ENCODE data around the gene CEP112.

Gene CEP112

DNA sequence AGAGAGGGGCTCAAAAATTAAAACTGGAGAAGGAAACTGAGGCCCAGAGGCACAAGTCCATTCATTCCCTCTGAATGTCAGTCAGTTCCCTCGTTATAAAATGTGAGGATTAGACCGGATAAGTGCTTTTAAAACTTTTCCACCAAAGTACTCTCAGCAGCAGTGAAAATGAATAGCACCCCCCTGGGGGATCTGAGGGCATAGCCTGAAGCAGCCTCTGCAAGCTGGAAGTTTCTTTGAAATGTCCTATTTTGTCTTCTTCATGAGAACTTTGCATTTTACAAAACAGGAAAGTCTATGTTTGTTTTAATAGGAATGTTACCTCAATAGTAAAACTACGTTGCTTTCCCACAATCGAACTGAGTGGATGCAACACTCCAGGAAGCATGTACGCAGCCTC lies 273.0 kb downstream of the CEP112 start:
- no peak for DNase-seq

DNA sequence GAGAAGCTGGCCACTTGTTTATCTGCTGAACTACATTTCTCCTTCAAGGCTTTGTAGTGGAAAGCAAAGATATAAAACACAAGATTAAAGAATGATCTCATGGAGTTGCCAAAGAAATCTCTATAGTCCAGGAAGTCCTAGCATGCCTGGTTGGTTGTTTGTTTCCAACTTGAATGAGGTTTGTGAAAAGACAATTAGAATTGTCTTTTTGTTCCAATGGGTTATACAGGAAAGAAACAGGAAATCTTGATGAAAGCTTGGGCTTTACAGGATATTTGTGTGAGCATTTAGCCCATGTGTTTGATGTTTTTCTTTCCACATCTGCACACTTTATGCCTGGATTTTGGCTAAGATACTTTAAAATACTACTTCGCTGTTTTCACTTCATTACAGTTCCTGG lies 273.4 kb downstream of the CEP112 start:
- no peak for DNase-seq

DNA sequence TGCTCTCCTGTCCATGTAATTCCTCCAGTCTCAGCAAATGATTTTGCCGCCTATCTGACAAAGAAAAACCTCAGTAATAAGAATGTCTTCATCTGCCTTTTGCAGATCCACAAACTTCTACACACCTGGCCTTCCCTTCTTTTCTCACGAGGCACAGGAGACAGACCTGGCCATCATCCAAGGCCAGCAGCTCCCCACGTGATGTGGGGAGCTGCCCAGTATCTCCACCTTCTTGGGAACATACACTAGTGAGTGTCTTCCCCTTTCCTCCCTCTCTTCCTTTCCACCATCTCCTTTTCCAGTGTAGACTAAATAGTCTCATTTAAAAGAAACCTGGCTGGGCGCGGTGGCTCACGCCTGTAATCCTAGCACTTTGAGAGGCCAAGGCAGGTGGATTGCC lies 274.4 kb downstream of the CEP112 start:
- no peak for DNase-seq

DNA sequence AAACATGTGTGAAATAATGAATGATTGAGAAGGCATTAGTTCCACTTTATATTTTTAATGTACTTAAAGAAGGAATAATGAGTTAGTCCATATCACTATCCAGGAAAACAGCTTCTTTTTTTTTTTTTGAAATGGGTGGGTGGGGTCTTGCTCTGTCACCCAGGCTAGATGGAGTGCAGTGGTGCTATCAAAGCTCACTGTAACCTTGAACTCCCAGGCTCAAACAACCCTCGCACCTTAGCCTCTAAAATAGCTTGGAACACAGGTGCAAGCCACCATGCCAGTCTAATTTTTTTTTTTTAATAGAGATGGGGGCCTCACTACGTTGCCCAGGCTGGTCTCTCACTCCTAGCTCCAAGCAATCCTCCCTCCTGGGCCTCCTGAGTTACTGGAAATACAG lies 275.5 kb downstream of the CEP112 start:
- DNase-seq = no peak

DNA sequence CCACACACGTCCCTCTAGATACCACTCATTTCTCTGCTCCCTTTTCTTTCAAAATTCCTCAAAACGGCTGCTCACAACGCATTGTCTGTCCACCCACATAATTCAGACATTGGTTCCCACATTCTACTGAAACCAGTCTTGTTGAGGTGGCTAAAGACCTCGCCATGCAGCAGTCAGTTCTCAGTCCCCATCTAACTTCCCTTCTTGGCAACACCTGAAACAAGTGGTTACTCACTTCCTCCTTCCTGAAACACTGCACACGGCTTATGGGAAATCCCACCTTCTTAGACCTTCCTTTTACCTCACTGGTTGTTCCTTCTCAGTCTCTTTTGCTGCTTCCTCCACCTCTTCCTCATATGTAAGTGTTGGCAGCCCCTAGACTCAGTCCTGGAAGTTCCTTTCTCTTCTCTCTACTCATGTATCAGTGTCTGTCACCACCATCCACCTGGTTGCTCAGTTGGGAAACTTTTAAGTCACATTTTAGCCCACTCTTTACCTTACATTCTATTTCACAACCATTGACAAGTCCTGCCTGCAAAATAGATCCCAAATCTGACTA lies 277.1 kb downstream of the CEP112 start:
- DNase-seq = peak; percentile 4

DNA sequence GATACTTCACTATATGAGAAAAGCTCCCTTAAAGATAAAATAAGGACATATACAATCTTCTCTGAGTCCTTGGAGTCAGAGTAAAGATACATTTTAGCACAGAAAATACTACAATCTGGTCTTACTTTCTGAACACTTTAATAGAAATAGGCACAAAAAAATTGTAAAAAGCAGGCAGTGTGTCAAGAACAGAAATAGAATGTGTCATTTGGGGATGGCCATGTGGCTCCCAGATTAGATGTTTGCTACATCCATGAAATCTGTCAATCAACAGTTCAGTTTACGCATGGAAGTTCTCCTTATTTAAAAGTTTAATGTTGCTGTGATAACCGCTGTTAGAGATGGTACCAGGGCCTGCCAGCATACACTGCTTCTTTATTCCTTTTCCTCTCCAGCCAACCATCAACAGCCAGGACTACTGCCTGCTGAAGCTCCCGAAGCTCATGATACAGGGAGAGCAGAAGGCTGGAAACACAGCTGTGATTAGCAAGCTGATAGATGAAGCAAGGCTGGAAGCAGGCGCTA lies 278.5 kb downstream of the CEP112 start:
- DNase-seq = no peak

DNA sequence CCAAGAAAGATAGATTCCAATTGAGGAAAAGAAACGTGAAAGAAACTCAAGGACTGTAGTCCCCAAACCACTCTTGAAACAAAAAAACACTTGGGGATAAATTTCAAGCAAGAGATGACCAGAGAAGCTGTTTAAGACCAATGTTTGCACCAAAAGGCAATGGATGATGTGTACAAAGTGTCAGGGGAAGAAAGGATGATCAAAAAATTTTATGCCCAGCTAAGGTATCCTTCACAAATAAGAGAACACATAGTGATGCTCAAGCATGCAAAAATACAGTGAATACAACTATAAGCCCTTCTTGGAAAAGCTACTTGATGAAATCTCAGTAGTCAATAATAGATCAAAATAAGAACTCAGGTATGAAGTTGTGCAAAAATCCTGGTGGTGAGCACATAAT lies 281.1 kb downstream of the CEP112 start:
- no peak for DNase-seq

DNA sequence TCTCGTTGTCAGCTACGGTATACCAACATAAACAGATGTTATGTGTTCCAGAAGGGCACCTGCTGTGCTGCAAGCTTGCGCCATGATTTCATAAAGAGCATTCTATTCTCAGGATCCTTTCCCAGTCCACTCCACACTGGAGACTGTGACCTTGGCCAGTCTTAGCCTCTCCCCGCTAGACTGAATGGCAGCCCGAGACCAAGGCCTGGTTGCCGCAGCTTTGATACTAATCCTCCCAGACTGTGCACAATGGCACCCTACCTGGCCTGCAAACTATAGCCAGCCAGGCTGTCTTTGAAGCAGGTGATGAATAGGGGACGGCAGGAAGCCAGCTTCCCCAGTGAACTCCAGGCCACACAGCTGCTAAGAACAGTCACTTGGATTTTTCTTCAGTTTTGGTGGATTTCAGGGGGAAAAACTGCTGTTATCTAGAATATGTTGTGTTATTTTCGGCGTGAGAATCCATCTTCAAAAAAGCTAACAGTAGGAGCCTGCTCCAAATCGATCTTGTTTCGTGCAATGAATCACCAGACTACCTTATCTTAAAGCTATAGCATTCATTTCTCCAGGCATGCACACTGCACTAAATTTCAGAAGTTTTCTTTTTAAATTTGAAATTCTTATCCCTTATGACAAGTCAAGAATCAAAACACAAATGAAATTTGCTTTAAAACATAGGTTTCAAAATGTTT lies 289.0 kb downstream of the CEP112 start:
- no peak for DNase-seq

DNA sequence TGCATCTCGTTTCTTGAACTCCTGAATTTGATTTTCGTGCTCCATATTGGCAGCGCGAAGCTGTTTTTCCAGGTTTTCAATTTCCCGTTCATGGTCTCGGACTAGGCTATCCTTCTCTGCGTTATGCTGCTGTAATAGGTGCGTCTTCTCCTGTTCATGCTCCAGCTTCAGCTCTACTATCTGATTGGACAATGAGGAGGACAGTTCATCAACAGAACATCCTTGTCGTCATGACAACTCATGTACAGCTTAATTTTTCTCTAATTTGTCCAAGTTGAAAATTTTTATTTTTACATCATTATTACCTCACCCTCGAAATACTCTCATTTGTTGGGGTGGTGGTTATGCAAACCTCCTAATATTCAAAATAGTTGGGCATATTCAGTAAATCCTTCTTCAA lies 289.8 kb downstream of the CEP112 start:
- DNase-seq = no peak

DNA sequence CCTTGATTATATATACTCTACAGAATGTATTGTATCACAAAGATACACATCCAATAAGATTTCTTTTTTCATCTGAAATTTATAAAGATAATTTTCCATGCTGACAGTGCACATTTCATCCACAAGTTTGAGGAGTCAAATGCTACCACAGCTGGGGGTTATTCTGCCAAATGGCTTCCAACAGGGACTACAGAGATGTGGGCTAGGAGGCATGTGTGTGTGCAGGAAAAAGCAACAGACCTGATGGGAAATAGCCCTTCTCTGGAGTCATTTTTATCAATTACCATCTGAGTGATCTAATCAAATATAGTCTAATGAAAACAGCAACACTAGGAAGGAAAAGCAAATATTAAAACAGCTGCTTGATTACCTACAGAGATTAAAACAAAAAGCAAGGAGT lies 290.5 kb downstream of the CEP112 start:
- no peak for DNase-seq

DNA sequence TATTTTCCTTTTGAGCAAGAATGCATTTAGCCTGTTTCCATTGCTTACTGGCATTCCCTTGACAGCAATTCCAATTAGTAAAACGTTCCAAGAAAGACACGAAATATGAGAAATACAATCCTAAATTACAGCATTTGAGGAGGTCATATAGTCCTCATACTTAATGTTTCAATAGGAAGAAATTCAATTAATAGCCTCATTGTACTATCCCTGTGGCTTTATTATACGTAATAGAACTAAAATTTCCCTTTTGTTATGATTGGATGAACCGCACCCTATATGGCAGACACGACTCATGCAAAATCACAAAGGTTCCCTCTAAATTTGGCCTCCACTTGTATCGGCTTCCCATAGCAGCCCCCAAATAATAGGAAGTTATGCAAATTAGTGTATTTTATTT lies 291.7 kb downstream of the CEP112 start:
- no peak for DNase-seq

DNA sequence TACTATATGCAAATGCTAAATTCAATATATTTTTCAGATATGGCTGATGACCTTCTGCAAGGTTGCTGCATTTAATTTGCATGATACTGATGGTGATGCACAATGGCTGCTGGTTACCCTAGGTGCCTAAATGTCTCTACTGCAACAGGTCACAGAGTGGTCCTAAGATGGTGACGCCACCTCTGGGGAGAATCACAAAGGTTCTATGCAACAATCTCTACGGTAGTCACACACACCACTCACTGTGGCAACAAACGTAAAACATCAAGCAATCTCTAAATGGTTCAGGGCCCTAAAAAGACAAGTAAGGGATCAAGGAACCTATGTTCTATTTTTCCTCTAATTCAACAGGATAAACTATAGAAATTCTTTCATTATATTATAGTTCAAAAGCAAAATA lies 293.3 kb downstream of the CEP112 start:
- DNase-seq = no peak

DNA sequence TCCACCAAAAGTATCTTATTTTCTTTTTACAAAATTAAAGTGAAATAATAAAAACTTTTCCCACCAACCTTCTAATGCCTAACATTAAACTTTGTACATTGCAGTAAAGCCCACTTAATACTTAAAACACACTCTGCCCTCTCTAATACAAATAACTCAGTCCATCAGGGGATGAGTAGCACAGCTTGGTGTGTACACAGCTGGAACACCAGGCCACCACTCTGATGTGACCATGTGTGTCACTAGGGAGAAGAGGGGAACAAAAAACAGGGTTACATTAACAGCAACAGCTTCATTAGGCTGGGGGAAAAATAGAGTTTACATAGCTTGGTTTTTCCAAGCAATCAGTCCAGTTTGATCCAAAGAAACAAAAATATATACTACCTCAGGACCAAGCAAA lies 295.0 kb downstream of the CEP112 start:
- DNase-seq = no peak

DNA sequence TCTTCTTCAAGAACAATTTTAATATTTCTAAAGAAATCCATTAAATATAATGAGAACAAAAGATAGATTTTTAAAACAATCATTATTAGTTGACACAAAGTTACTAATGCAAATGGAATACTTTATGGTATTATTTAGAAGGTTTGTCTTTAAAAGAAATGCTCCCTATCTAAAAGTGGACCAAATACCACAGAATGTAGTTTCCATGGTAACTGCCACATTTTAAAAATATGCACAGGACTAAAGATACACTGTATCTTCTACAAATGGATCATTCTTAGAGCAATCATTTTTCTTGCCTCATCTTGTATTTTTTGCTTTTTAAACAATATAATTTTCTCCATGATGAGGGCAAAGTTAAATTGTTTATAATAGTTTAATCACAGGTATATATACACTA lies 296.0 kb downstream of the CEP112 start:
- no peak for DNase-seq

DNA sequence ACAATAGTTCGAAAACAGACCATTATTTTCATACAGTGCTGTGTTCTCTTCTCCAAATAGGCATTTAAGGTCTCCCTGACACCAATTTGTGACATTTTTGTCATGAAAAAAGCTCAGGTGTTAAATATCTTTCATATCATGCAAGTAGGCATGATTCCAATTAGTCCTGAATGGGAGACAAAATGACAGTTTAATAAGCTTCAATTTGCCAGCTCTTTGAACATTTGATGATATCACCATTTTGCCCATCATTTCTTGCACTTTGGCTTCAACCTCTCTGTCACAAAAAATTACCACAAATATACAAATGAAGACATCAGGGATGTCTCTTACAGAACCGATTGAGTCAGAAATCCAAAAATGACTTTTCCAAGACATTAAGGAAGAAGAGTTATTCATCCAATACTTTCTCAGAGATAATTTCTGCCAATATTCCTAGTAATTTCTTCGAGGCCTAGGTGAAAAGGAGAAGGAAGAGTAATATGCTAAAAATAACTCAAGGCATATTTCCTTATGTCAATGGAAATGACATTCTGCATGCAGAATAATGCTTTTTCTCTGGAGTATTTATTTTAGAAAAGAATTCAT lies 298.1 kb downstream of the CEP112 start:
- no peak for DNase-seq

DNA sequence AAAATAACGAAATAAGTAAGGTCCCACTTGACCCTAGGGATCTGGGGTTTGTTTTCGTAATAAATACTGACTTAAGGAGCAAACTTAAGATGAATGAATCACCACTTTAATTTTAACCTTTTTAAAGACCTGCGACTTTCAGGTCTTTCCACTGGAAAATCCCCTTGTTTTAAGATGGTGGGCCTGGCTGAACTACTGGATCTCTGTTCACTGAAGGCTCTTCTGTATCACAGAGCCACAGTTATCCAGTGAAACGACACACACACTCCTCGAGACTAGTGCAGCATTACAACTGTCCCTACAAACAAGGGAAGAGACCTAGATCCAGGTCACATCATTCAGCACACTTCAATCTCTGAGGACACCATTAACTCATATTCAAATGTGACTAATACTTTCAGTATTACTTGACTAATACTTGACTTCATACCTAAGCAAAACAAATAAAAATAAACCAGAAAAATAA lies 299.0 kb downstream of the CEP112 start:
- DNase-seq = no peak

DNA sequence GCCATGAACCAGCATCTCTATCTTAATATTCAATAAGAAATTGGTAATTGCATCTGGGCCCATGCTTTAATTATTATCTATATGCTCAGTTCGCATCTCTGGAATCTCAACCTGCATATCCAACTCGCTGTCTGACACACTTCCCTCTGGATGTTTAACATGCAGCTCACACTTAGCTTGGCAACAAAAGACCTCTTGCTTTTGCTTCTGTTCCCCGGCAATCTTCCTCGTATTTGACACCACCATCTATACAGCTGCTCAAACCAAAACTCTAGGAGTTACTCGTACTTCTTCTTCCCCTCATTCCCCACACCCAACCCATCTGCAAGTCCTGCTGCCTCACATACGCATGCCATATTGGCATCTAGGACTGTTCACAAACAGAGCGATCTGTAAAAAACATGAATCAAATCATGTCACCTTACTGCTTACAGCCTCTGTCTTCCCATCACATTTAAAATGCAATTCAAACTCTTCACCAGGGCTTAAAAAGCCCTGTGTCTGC lies 300.6 kb downstream of the CEP112 start:
- no peak for DNase-seq

DNA sequence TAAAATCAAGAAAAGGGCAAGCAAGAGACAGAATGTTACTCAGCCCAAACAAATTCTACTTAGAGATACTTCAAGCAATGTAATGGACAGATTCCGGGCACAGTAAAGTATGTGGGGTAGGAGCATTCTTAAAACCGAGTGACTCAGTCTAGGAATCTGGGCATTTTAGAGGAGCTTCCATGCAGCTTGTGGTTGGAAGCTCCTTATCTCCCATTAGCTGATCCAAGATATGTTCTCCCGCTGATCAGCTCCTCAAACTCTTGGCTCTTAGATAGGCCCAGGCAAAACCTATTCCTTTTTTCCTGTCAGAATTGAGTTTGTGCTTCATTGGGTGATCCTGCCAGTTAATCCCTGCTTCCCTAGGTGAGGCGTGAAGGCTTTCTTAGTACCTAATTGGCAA lies 303.3 kb downstream of the CEP112 start:
- DNase-seq = no peak

DNA sequence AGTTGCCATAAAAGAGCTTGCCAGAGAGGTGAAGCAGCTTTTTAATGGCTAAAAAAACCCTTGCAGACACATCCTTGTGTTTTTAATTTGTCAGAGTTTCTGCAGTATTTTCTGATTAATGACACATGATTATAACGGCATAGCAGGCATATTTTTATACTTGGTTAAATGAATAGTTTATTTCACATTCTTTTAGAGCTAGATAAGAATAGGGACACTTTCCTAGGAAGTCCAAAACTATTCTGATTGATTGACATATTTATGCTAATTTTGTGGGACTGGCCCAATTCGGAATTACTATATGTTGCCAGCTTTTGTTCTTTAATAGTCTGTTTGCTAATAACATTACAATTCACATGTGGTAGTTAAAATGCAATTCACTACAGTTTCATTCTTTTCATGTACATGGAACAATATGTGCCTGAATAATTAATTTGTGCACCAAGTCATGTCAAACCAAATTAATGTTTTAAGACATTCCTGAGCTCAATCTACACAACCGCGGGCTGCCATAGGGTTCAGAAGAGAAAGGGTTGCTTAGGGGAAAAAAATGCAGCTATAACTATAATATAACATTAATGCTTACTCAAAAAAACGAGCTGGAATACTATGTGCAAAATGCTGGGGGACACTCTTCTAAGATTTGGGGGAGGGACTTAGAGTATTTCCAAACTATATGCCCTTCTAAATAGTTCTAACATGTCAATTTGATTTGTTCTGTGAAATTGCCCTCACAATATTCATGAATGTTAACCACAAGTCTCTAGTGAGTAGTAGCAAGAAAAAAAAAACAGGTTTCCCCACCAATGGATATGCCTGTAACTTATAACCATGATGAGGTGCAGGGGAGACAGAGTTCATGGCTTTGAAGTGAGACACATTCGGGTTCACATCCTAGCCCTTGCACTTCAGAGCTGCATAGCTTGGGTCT lies 305.4 kb downstream of the CEP112 start:
- DNase-seq = no peak

DNA sequence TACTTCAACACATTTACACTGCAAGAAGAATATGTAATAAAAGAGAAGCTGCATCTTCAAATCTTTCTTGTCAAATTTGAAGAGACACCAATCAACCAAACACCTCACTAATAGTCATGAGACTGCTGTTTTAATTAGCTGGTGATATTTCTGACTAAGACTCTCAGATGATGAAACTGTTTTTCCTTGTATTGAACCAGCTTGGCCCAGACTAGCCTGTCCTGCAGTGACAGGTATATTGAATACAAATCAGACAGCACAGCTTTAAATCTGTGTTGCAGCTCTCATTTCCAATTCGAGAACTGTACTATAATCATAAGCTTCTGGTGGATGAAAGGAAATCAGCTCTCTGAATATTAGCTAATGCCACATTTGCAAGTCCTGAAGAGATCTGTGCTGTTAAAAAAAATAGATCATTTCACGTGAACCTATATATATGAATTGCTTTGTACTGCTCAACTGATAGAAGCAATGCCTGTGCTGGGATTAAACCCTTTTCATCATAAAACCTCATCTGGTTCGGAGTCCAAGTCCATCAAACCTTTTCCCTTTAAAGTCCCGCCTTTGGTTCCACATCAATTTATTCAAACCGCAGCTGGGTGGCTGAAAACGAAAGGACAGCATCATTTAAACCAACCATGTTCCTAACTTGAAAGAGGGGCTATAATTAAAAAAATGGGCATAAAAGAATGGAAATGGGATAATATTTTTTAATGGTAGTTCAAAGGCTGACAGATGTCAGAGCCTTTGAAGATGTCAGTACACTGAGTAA lies 306.2 kb downstream of the CEP112 start:
- no peak for DNase-seq

DNA sequence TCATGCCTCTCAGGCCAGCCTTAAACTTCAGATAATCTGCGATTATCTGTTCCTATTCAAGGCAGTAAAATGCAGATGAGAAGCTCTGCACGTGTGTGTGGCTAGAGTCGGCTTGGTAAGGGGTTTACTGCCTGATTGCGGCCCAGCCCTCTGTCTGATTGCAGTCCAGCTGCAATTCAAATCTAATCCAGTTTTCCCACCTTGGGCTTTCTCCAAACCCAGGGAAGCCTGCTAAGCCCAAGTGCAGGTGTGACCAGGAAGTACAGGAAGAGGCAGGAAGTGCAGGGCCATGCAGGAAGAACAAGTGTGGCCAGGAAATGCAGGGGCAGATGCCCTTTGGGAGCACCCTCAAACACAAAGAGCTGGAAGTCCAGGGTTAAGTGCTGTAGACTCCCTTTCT lies 314.9 kb downstream of the CEP112 start:
- DNase-seq = no peak

DNA sequence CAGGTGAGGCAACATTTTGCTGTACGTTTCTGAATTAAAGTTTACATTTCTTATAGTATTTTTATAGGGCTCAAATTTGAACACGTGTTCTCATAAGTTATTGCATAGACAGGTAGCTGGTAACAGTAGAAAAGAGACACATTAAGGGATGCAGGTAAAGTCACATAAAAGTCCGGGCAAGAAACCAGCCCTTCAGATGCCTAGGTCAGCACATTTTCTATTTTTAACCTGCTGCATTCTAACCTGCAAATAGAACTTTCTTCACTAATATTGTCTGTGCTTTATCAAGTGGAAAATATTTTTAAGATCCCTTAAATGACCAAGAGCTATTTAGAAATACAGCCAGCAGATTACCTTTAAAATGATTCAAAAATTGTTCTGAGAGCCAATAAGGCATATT lies 323.1 kb downstream of the CEP112 start:
- no peak for DNase-seq
